ENCODE results near the gene IARS1.

IARS1 gene

DNA sequence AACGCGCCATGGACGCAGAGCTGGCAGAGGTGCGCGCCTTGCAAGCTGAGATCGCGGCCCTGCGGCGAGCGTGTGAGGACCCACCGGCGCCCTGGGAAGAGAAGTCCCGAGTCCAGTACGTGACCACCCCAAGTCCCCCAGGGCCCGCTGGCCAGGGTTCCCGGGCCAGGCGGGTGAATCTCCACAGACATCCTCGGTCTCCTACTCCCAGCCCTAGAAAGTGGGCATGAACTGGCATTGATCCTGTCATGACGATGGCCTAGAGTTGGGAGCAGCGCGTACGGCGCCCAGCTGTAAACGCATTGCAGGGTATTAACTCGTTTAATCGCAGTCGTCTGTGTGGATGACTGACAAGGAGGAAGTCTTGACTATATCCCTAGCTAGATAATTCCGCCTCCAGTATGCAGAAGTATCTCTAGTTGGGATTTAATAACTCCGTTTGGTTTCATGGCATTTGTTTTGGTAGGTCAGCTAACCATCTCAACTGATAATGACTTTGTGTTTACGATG, 32.5 kb upstream of the IARS1 start:
- no peak for TF ChIP-seq ZFX (IDR thresholded peaks at IDR 0.05; ENCODE audit: borderline replicate concordance)
- TF ChIP-seq, protein P1, sequence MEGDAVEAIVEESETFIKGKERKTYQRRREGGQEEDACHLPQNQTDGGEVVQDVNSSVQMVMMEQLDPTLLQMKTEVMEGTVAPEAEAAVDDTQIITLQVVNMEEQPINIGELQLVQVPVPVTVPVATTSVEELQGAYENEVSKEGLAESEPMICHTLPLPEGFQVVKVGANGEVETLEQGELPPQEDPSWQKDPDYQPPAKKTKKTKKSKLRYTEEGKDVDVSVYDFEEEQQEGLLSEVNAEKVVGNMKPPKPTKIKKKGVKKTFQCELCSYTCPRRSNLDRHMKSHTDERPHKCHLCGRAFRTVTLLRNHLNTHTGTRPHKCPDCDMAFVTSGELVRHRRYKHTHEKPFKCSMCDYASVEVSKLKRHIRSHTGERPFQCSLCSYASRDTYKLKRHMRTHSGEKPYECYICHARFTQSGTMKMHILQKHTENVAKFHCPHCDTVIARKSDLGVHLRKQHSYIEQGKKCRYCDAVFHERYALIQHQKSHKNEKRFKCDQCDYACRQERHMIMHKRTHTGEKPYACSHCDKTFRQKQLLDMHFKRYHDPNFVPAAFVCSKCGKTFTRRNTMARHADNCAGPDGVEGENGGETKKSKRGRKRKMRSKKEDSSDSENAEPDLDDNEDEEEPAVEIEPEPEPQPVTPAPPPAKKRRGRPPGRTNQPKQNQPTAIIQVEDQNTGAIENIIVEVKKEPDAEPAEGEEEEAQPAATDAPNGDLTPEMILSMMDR (IDR thresholded peaks at IDR 0.05): no peak
- H3K27ac ChIP-seq: peak overlapping the region; percentile 93

DNA sequence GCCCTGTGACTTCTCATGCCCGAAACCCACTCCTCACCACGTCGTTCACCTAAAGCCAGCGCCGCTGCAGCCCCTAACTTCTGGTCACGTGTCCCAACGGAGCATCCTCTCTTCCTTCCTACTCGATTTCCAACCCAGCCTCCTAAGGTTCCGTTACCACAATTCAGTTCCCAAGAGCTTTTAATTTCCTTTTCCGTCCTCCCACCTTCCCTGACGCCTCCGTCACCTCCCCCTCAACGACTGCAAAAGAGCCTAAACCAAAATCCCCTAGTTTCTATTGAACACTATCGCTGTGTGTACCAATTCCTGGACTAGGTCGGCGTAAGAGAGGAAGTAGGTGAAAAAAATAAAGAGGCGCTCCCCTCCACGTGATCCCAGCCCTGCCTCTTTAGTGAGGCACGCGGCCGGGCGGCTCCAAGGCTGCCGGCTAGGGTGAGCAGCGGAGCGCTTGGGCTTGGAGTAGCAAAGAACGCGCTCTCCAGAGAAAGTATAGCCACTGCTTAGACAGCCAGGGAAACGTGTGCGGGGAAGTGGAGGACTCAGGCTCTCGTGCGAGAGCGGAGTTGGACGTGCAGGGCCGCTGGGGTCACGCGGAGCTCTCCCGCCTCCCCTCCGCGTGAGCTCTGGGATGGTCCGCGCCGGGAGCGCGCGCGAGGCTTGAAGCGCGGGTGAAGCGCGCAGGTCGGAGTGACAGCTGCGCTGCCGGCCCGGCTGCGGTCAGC, 31.9 kb upstream of the IARS1 start, which contains the start of the genes CENPP and NOL8:
CENPP (plus strand) TSS at position 685 of the 722 bp plus-strand sequence.
NOL8 (minus strand) TSS at position 82 of the 722 bp plus-strand sequence. CDS start 1,189 bp downstream, outside the sequence.
- TF ChIP-seq, protein P1 (IDR thresholded peaks at IDR 0.05): no peak
- TF ChIP-seq ZFX (IDR thresholded peaks at IDR 0.05; ENCODE audit: borderline replicate concordance): no peak
- peak within 1 kb of the TSS; percentile 93 for H3K27ac ChIP-seq

DNA sequence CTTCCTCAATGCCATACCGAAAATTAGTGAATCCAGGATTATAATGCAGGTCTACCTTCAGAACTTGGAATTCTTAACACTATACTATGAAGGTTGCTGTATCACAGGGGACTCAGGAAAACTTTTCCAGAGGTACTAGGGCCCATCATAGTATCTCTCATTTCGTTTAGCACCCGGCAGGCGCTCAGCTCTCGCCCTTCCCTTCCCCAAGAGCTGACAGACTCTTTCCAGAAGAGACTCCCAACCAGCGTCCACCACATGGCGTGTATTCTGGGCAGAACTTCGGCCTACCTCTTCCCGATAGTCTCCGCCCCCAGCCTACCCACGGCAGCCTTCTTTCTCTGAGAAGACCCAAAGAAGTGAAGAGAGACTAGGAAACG, 31.4 kb upstream of the IARS1 start:
- peak overlapping the region; percentile 93 for H3K27ac ChIP-seq
- no peak for TF ChIP-seq ZFX (IDR thresholded peaks at IDR 0.05; ENCODE audit: borderline replicate concordance)

DNA sequence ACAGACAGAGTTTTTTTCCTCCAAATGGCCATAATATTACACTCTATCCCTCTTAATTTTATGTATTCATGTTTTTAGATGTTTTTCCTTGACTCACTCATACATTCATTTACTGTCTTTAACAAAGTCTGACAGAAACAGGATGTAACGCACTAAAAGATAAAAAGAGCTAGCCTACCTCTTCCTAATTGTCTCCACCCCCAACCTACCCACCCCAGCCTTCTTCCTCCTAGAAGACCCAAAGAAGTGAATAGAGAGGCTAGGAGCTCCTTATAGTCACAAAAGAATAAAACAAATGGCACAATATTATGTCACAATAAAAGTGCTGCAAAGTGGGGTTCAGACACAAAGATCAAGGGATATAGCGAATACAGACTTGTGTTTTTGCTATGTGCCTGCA, 30.9 kb upstream of the IARS1 start:
- H3K27ac ChIP-seq: peak overlapping the region; percentile 93; the same call in 1 of the 2 replicates
- TF ChIP-seq ZFX (IDR thresholded peaks at IDR 0.05; ENCODE audit: borderline replicate concordance): no peak
- TF ChIP-seq, protein P1 (IDR thresholded peaks at IDR 0.05): no peak

DNA sequence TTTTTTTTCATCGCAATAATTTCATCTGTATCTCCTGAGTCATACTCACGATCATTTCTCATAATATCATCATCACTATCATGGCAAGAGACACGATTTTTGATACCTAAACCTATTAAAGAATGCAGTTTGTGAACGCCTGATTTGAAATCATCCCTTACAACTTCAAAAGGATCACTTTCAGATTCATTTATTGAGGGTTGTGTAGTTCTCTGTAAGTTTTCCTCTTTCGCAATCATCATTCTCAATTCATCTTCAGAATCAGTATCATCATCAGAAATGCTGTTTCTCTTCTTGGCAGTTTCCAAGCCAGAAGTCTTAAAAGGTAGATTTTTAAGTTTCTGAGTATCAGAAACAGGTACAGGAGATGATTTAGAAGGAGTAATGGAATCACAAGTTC, 22.0 kb upstream of the IARS1 start:
- no peak for TF ChIP-seq ZFX (IDR thresholded peaks at IDR 0.05; ENCODE audit: borderline replicate concordance)
- H3K27ac ChIP-seq: no peak overlapping the region

DNA sequence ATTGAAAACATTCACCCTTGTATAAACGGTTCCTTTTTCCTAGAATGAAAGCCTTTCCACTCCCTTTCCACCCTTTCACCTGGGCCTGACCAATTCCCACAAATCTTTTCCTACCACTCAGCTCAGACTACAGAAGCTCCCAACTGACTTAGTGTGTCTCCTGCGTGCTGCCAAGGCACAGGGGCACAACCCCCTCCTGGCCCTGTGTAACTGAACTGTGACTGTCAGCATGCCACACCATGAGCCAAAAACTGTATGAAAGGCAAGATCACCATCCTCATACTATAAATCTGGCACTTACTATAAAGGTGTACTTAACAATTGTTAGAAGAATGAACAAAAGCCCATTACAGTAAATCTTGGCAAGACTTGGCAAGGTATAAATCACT, 20.1 kb upstream of the IARS1 start:
- no peak for TF ChIP-seq ZFX (IDR thresholded peaks at IDR 0.05; ENCODE audit: borderline replicate concordance)
- TF ChIP-seq, protein P1 (IDR thresholded peaks at IDR 0.05): no peak
- no peak overlapping the region for H3K27ac ChIP-seq

DNA sequence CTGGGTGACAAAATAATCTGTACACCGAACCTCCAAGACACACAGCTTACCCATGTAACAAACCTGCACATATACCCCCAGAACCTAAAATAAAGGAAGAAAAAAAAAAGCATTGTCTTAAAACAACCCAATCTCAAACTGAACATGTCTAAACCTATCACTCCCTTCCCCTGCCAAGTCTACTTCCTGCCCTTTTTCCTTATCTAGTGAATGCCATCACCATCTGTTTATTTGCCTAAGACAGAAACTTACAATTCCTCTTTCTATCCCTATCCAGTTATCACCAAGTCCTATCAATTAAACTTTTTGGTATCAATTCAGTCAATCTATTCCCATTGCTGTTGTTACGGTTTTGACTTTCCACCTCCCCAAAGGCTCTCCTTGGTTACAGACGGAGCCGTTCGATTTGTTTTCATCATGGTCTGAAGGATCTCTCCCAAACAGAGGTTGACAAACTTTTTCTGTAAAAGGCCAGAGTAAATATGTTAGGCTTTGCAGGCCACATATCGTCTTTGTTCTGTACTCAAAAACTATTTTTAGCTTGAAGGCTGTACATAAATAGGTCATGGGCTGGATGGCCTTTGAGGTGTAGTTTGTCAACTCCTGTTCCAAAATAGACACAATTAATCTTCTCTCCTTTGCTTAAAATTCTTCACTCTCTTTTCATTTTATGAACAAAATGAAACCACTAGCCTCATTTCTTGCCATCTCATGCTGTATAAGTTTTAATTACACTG, 19.6 kb upstream of the IARS1 start:
- no peak for TF ChIP-seq ZFX (IDR thresholded peaks at IDR 0.05; ENCODE audit: borderline replicate concordance)
- TF ChIP-seq, protein P1 (IDR thresholded peaks at IDR 0.05): no peak
- no peak overlapping the region for H3K27ac ChIP-seq

DNA sequence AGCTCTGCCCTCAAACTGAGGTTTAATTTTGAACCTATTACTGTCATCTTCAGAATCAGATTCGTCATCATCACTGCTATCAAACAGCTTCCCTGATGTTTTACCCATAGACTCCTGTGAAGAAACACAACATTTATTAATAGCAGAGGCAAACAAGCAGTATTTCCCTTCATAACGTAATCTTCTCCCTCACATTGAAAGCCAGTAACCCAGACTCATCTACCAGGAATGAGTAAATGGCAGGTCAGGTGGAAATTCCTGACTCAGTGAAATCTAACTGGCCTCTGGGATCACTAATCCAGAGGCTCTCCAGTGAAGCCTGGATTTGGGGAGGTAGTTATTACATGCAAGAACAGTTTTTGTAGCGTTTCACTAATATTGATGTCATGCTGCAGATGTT, 17.1 kb upstream of the IARS1 start:
- H3K27ac ChIP-seq: no peak overlapping the region

More for the DNA sequence above, 17.1 kb upstream of the IARS1 start:
- TF ChIP-seq ZFX (IDR thresholded peaks at IDR 0.05; ENCODE audit: borderline replicate concordance): no peak
- TF ChIP-seq, protein P1 (IDR thresholded peaks at IDR 0.05): no peak

All from 22Rv1 (cell line).